HCT116 (cell line): ENCODE data around the gene DENND2A.

Source experiments
- CEBPB ChIP-seq: IDR thresholded peaks from 2 replicates; pipeline ENCODE4 v1.6.1; 2012; ENCODE audit warnings: low read depth
- EZH2 ChIP-seq: fragments of 200-600 bp; sonication (generic); IDR thresholded peaks from 2 replicates; pipeline ENCODE4 v1.6.1; 2017; ENCODE audit warnings: antibody characterized with exemption, mixed run types
- MAX ChIP-seq: IDR thresholded peaks from 2 replicates; pipeline ENCODE4 v1.6.1; 2012
- POLR2A ChIP-seq: IDR thresholded peaks from 2 replicates; pipeline ENCODE4 v1.7.0; 2011; ENCODE audit warnings: borderline replicate concordance; ENCODE audit not compliant: insufficient read depth, insufficient read length; ENCODE audit errors: extremely low read depth
- POLR2AphosphoS5 ChIP-seq: IDR thresholded peaks from 2 replicates; pipeline ENCODE4 v1.6.1; 2011; ENCODE audit warnings: mild to moderate bottlenecking, low read depth, low read length, moderate library complexity
- SP1 ChIP-seq: IDR thresholded peaks from 2 replicates; pipeline ENCODE4 v1.6.1; 2012; ENCODE audit warnings: low read depth
- ZNF274 ChIP-seq: fragments of 200-500 bp; sonication (Bioruptor generic); IDR thresholded peaks from 2 replicates; pipeline ENCODE4 v1.6.1; 2014; ENCODE audit warnings: mild to moderate bottlenecking, low read depth, low read length, inconsistent platforms
- TF ChIP-seq, protein P1 (sequence below), 3 experiments: fragments of 200-600 bp in 1 of 3; sonication (generic) in 1 of 3; IDR thresholded peaks in 2 of 3; conservative IDR thresholded peaks in 1 of 3; 2 replicates each; pipeline ENCODE4 v1.5.1; 2012 to 2017; ENCODE audit warnings: low read depth in 2 of 3, low read length in 2 of 3, antibody characterized with exemption in 1 of 3, borderline replicate concordance in 1 of 3, control low read depth in 1 of 3, mild to moderate bottlenecking in 1 of 3, mixed read lengths in 1 of 3, mixed run types in 1 of 3, moderate library complexity in 1 of 3; ENCODE audit not compliant: insufficient read depth in 1 of 3
- TF ChIP-seq, protein P2 (sequence below): IDR thresholded peaks from 2 replicates; pipeline ENCODE4 v1.6.1; 2012
- TF ChIP-seq, protein P3 (sequence below): IDR thresholded peaks from 2 replicates; pipeline ENCODE4 v1.6.1; 2012; ENCODE audit warnings: low read depth

GRCh38 chr7:140675726-140676125, 35.1 kb upstream of the DENND2A start:
- TF ChIP-seq, protein P1, sequence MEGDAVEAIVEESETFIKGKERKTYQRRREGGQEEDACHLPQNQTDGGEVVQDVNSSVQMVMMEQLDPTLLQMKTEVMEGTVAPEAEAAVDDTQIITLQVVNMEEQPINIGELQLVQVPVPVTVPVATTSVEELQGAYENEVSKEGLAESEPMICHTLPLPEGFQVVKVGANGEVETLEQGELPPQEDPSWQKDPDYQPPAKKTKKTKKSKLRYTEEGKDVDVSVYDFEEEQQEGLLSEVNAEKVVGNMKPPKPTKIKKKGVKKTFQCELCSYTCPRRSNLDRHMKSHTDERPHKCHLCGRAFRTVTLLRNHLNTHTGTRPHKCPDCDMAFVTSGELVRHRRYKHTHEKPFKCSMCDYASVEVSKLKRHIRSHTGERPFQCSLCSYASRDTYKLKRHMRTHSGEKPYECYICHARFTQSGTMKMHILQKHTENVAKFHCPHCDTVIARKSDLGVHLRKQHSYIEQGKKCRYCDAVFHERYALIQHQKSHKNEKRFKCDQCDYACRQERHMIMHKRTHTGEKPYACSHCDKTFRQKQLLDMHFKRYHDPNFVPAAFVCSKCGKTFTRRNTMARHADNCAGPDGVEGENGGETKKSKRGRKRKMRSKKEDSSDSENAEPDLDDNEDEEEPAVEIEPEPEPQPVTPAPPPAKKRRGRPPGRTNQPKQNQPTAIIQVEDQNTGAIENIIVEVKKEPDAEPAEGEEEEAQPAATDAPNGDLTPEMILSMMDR (IDR thresholded peaks at IDR 0.05 in 2 of 3, conservative IDR thresholded peaks at IDR 0.05 in 1 of 3; ENCODE audit: borderline replicate concordance in 1 of 3, insufficient read depth in 1 of 3, low read depth in 2 of 3, low read length in 2 of 3): no peak
- TF ChIP-seq POLR2A (no peak), ZNF274 (no peak), CEBPB (no peak), EZH2 (no peak), POLR2AphosphoS5 (no peak), MAX (no peak), SP1 (no peak)
- TF ChIP-seq, protein P2, sequence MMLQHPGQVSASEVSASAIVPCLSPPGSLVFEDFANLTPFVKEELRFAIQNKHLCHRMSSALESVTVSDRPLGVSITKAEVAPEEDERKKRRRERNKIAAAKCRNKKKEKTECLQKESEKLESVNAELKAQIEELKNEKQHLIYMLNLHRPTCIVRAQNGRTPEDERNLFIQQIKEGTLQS: no peak
- TF ChIP-seq, protein P3, sequence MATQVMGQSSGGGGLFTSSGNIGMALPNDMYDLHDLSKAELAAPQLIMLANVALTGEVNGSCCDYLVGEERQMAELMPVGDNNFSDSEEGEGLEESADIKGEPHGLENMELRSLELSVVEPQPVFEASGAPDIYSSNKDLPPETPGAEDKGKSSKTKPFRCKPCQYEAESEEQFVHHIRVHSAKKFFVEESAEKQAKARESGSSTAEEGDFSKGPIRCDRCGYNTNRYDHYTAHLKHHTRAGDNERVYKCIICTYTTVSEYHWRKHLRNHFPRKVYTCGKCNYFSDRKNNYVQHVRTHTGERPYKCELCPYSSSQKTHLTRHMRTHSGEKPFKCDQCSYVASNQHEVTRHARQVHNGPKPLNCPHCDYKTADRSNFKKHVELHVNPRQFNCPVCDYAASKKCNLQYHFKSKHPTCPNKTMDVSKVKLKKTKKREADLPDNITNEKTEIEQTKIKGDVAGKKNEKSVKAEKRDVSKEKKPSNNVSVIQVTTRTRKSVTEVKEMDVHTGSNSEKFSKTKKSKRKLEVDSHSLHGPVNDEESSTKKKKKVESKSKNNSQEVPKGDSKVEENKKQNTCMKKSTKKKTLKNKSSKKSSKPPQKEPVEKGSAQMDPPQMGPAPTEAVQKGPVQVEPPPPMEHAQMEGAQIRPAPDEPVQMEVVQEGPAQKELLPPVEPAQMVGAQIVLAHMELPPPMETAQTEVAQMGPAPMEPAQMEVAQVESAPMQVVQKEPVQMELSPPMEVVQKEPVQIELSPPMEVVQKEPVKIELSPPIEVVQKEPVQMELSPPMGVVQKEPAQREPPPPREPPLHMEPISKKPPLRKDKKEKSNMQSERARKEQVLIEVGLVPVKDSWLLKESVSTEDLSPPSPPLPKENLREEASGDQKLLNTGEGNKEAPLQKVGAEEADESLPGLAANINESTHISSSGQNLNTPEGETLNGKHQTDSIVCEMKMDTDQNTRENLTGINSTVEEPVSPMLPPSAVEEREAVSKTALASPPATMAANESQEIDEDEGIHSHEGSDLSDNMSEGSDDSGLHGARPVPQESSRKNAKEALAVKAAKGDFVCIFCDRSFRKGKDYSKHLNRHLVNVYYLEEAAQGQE: no peak
